H1 (cell line): ENCODE measurements around the gene UBE2E2. TPM values are rescaled to one million over a fixed set of nuclear protein-coding genes. Genes with fewer than 3 reads are reported as not detected.

Experiments
- CTCF ChIA-PET: fragments of 300-600 bp; sonication (Branson Sonifier 250); formaldehyde crosslinking; loops from one replicate; lab custom pipeline; 2021; ENCODE audit not compliant: partially characterized antibody; lab: Charles Lee
- POLR2A ChIA-PET: fragments of 300-600 bp; sonication (Branson Sonifier 250); formaldehyde crosslinking; loops from one replicate; lab custom pipeline; 2021; ENCODE audit warnings: inconsistent platforms; ENCODE audit not compliant: partially characterized antibody; lab: Charles Lee
- DNase-seq, 2 experiments: peaks; one replicate each; pipeline versions ENCODE4 v3.0.0 to v3.0.0-alpha.2; 2010 to 2022; ENCODE audit warnings: low spot score in 2 of 2, low read depth in 1 of 2, mixed read lengths in 1 of 2
- FAIRE-seq: peaks from 2 replicates; lab custom pipeline; 2011; peaks lifted over from hg19 to GRCh38; lab: Jason Lieb, UNC
- H2AFZ ChIP-seq: 2 replicates; pipeline ENCODE4 v1.8.1; 2012; ENCODE audit warnings: low read length, inconsistent platforms
- H2AK5ac ChIP-seq: 2 replicates; pipeline ENCODE4 v1.6.1; 2013; ENCODE audit warnings: low read depth, low read length
- H2BK120ac ChIP-seq: replicated peaks from 2 replicates; pipeline ENCODE3; 2013; ENCODE audit warnings: low read depth, low read length, inconsistent platforms
- H2BK12ac ChIP-seq: 2 replicates; pipeline ENCODE4 v1.6.1; 2013; ENCODE audit warnings: low read depth, low read length
- H2BK15ac ChIP-seq: 2 replicates; pipeline ENCODE4 v1.6.1; 2013; ENCODE audit warnings: low read length
- H2BK20ac ChIP-seq: 2 replicates; pipeline ENCODE4 v1.6.1; 2013; ENCODE audit warnings: low read length
- H2BK5ac ChIP-seq: 2 replicates; pipeline ENCODE4 v1.6.1; 2013; ENCODE audit warnings: low read depth, low read length
- H3K14ac ChIP-seq: 2 replicates; pipeline ENCODE4 v1.6.1; 2013; ENCODE audit warnings: inconsistent platforms; ENCODE audit not compliant: insufficient read length
- H3K18ac ChIP-seq: 2 replicates; pipeline ENCODE4 v1.6.1; 2013; ENCODE audit warnings: low read length; ENCODE audit errors: extremely low read depth
- H3K23ac ChIP-seq: 2 replicates; pipeline ENCODE4 v1.6.1; 2013; ENCODE audit warnings: inconsistent platforms; ENCODE audit not compliant: insufficient read length
- H3K23me2 ChIP-seq: 2 replicates; pipeline ENCODE4 v1.6.1; 2013; ENCODE audit warnings: low read depth, low read length
- H3K27ac ChIP-seq: 2 replicates; pipeline ENCODE4 v1.6.1; 2011; ENCODE audit warnings: low read depth, low read length, inconsistent platforms
- H3K27me3 ChIP-seq, 4 experiments: replicated peaks in 1 of 4; 1 replicate in 1 of 4; 2 replicates in 3 of 4; pipeline versions ENCODE4 v1.6.1 to v1.8.1; 2011 to 2013; ENCODE audit warnings: low read length in 3 of 4, mild to moderate bottlenecking in 3 of 4, inconsistent platforms in 2 of 4, mixed read lengths in 2 of 4, moderate library complexity in 1 of 4; ENCODE audit not compliant: control insufficient read depth in 3 of 4, insufficient read depth in 3 of 4; ENCODE audit errors: extremely low read depth in 1 of 4
- H3K36me3 ChIP-seq, 4 experiments: 2 replicates each; pipeline versions ENCODE4 v1.6.1 to v1.8.1; 2011 to 2013; ENCODE audit warnings: mild to moderate bottlenecking in 4 of 4, low read length in 3 of 4, moderate library complexity in 2 of 4, control low read depth in 1 of 4, inconsistent platforms in 1 of 4; ENCODE audit not compliant: insufficient read depth in 4 of 4, control insufficient read depth in 2 of 4
- H3K4ac ChIP-seq: replicated peaks from 2 replicates; pipeline ENCODE3; 2013; ENCODE audit warnings: low read length, low read depth, mixed read lengths, inconsistent platforms; ENCODE audit not compliant: insufficient read length
- H3K4me1 ChIP-seq, 4 experiments: replicated peaks in 1 of 4; 1 replicate in 1 of 4; 2 replicates in 3 of 4; pipeline versions ENCODE4 v1.6.1 to v1.8.1; 2011 to 2013; ENCODE audit warnings: low read length in 3 of 4, inconsistent platforms in 2 of 4, mixed read lengths in 1 of 4; ENCODE audit not compliant: insufficient read depth in 4 of 4, control insufficient read depth in 3 of 4
- H3K4me2 ChIP-seq, 2 experiments: 2 replicates each; pipeline versions ENCODE4 v1.6.1 to v1.8.1; 2011 to 2013; ENCODE audit warnings: low read depth in 2 of 2, low read length in 2 of 2, control low read depth in 1 of 2, inconsistent platforms in 1 of 2, mild to moderate bottlenecking in 1 of 2; ENCODE audit not compliant: insufficient read depth in 1 of 2
- H3K4me3 ChIP-seq, 4 experiments: fragments of 200-600, 300-600 bp in 1 of 4; sonication (generic), shearing (Covaris generic), sonication (Bioruptor Twin) in 1 of 4; 2 replicates each; pipeline versions ENCODE4 v1.5.1 to v1.8.1; 2011 to 2016; ENCODE audit warnings: low read length in 4 of 4, low read depth in 3 of 4, control low read depth in 2 of 4, inconsistent platforms in 2 of 4, mild to moderate bottlenecking in 2 of 4, mixed read lengths in 1 of 4, moderate library complexity in 1 of 4; ENCODE audit not compliant: insufficient read depth in 2 of 4; ENCODE audit errors: extremely low read depth in 1 of 4
- H3K56ac ChIP-seq: replicated peaks from 2 replicates; pipeline ENCODE3; 2013; ENCODE audit warnings: low read depth, mild to moderate bottlenecking, mixed read lengths, low read length, inconsistent platforms; ENCODE audit not compliant: insufficient read length
- H3K79me1 ChIP-seq: 2 replicates; pipeline ENCODE4 v1.6.1; 2013; ENCODE audit warnings: low read depth, low read length, control low read depth
- H3K79me2 ChIP-seq, 2 experiments: 2 replicates each; pipeline versions ENCODE4 v1.6.1 to v1.8.1; 2012 to 2013; ENCODE audit warnings: low read length in 2 of 2, mild to moderate bottlenecking in 2 of 2, inconsistent platforms in 1 of 2; ENCODE audit not compliant: insufficient read depth in 2 of 2, control insufficient read depth in 1 of 2
- H3K9ac ChIP-seq, 4 experiments: replicated peaks in 1 of 4; 1 replicate in 1 of 4; 2 replicates in 3 of 4; pipeline versions ENCODE4 v1.6.1 to v1.8.1; 2011 to 2013; ENCODE audit warnings: low read depth in 3 of 4, low read length in 3 of 4, control low read depth in 2 of 4, mild to moderate bottlenecking in 2 of 4, moderate library complexity in 2 of 4, inconsistent platforms in 1 of 4; ENCODE audit errors: extremely low read depth in 1 of 4
- H3K9me3 ChIP-seq, 2 experiments: 2 replicates each; pipeline versions ENCODE4 v1.6.1 to v1.8.1; 2012 to 2013; ENCODE audit warnings: mild to moderate bottlenecking in 2 of 2, moderate library complexity in 2 of 2, control low read depth in 1 of 2, inconsistent platforms in 1 of 2, low read depth in 1 of 2, low read length in 1 of 2, mixed read lengths in 1 of 2; ENCODE audit not compliant: insufficient read depth in 2 of 2
- H4K20me1 ChIP-seq, 2 experiments: replicated peaks in 1 of 2; 2 replicates each; pipeline versions ENCODE3 to v1.8.1; 2011 to 2013; ENCODE audit warnings: inconsistent platforms in 2 of 2, low read length in 2 of 2, mild to moderate bottlenecking in 1 of 2; ENCODE audit not compliant: insufficient read depth in 2 of 2, control insufficient read depth in 1 of 2
- H4K5ac ChIP-seq: 2 replicates; pipeline ENCODE4 v1.6.1; 2013; ENCODE audit warnings: low read length, low read depth, mixed read lengths, inconsistent platforms; ENCODE audit not compliant: insufficient read length
- H4K8ac ChIP-seq: 2 replicates; pipeline ENCODE4 v1.8.0; 2013; ENCODE audit warnings: mild to moderate bottlenecking, moderate library complexity, low read length, inconsistent platforms; ENCODE audit not compliant: insufficient read depth; ENCODE audit errors: extremely low read depth
- H4K91ac ChIP-seq: replicated peaks from 2 replicates; pipeline ENCODE3; 2013; ENCODE audit warnings: low read length, mixed read lengths, inconsistent platforms; ENCODE audit not compliant: insufficient read length
- ASH2L ChIP-seq: fragments of 200-600, 300-600 bp; sonication (generic); IDR thresholded peaks from one replicate; pipeline ENCODE4 v1.7.1; 2017; ENCODE audit warnings: low read length
- ATF2 ChIP-seq: IDR thresholded peaks from 2 replicates; pipeline ENCODE4 v1.6.1; 2012; ENCODE audit warnings: low read length, inconsistent platforms
- BCL11A ChIP-seq, 2 experiments: IDR thresholded peaks; one replicate each; pipeline ENCODE4 v1.6.1; 2011; ENCODE audit warnings: low read depth in 2 of 2, low read length in 2 of 2, mild to moderate bottlenecking in 2 of 2
- CBX5 ChIP-seq: fragments of 300-800, 300-1000 bp; sonication (generic); IDR thresholded peaks from 2 replicates; pipeline ENCODE4 v1.7.1; 2016; ENCODE audit warnings: antibody characterized with exemption, low read length, low read depth
- CEBPB ChIP-seq: IDR thresholded peaks from 2 replicates; pipeline ENCODE4 v1.6.1; 2012; ENCODE audit warnings: low read depth, low read length
- CHD2 ChIP-seq: IDR thresholded peaks from 2 replicates; pipeline ENCODE4 v1.6.1; 2012; ENCODE audit warnings: low read length, improper control_type of control experiment
- EP300 ChIP-seq, 2 experiments: IDR thresholded peaks; 1 replicate in 1 of 2; 2 replicates in 1 of 2; pipeline ENCODE4 v1.6.1; 2011 to 2012; ENCODE audit warnings: low read depth in 2 of 2, low read length in 2 of 2, mild to moderate bottlenecking in 2 of 2, borderline replicate concordance in 1 of 2, inconsistent platforms in 1 of 2, moderate library complexity in 1 of 2
- HDAC6 ChIP-seq: IDR thresholded peaks from one replicate; pipeline ENCODE4 v1.7.1; 2012; ENCODE audit warnings: low read depth, mild to moderate bottlenecking, inconsistent platforms, low read length, moderate library complexity
- NANOG ChIP-seq: IDR thresholded peaks from 2 replicates; pipeline ENCODE4 v1.6.1; 2011; ENCODE audit warnings: low read length, low read depth, mild to moderate bottlenecking, inconsistent platforms; ENCODE audit not compliant: insufficient read depth, poor library complexity, severe bottlenecking
- SAP30 ChIP-seq: fragments of 300-600 bp; sonication (generic); IDR thresholded peaks from 2 replicates; pipeline ENCODE4 v1.7.1; 2012; ENCODE audit warnings: low read length, moderate library complexity, mild to moderate bottlenecking, inconsistent platforms; ENCODE audit not compliant: insufficient read depth, insufficient replicate concordance
- SIN3A ChIP-seq, 2 experiments: IDR thresholded peaks in 1 of 2; conservative IDR thresholded peaks in 1 of 2; 2 replicates each; pipeline ENCODE4 v1.6.1; 2011 to 2012; ENCODE audit warnings: low read length in 2 of 2, improper control_type of control experiment in 1 of 2, low read depth in 1 of 2, mild to moderate bottlenecking in 1 of 2
- SP4 ChIP-seq: IDR thresholded peaks from 2 replicates; pipeline ENCODE4 v1.6.1; 2012; ENCODE audit warnings: low read length, inconsistent platforms
- SUZ12 ChIP-seq: fragments of 200-600 bp; sonication (generic); IDR thresholded peaks from 2 replicates; pipeline ENCODE4 v1.6.1; 2012; ENCODE audit warnings: mild to moderate bottlenecking, inconsistent platforms, low read length, moderate library complexity, mixed read lengths
- WGBS, 2 experiments: shearing (Covaris generic) in 1 of 2; methylation state at CpG; one replicate each; pipeline versions ENCODE4 v1.1.6 to v1.1.7; 2013 to 2015; ENCODE audit warnings: low lambda C conversion rate in 2 of 2, mixed read lengths in 2 of 2, inconsistent platforms in 1 of 2, low coverage in 1 of 2, missing lambda C conversion rate in 1 of 2; ENCODE audit not compliant: insufficient replicate concordance in 2 of 2, insufficient coverage in 1 of 2, insufficient read length in 1 of 2; ENCODE audit errors: extremely low coverage in 1 of 2, missing lambda C conversion rate in 1 of 2; 5-methylcytosine and 5-hydroxymethylcytosine counted together
- polyA plus RNA-seq, 7 experiments: library from polyadenylated mRNA; depleted of rRNA in 3 of 7; stranded (reverse) in 5 of 7; unstranded in 2 of 7; fragments of >200 nt in 5 of 7; fragments of 200-250 nt in 2 of 7; gene quantifications; 1 replicate in 5 of 7; 2 replicates in 1 of 7; 4 replicates in 1 of 7; pipeline versions ENCODE4 v1.2.1 to v1.2.3, GENCODE V29; 2011 to 2013; ENCODE audit warnings: missing spikeins in 2 of 7, mixed read lengths in 2 of 7
- total RNA-seq: library from RNA; stranded (reverse); fragmentation: NEBNext Ultra II Directional; extraction: Animal tissue kit (Norgen Biotek cat#: 25700); gene quantifications from 2 replicates; pipeline ENCODE4 v1.2.1, GENCODE V29; 2021

The UBE2E2 gene
- total and polyA plus RNA-seq, 2 of the 8 experiments (the other 6 are each of a cell fraction or from before 2014, with no cell fraction given): 57.6 to 70.6 TPM

- Histone ChIP-seq H4K8ac (no peak overlapping the region), H3K4me3 (no peak overlapping the region), H3K9me3 (no peaks in the 10 kb centered on the region), H4K20me1 (no peaks in the 10 kb centered on the region), H3K4me1 (peaks cover 0 to 4% (median 0%) of the 10 kb centered on the region in 4 experiments; a peak in 1 of 7 replicates), H2AK5ac (no peak overlapping the region), H2BK12ac (no peak overlapping the region), H2BK20ac (no peak overlapping the region), H3K14ac (no peak overlapping the region), H3K79me2 (no peaks in the 10 kb centered on the region), H3K23ac (no peak overlapping the region), H3K36me3 (no peaks in the 10 kb centered on the region), H2AFZ (no peak overlapping the region), H3K9ac (no peak overlapping the region), H3K79me1 (no peaks in the 10 kb centered on the region; the same call in 1 of the 2 replicates), H3K23me2 (no peaks in the 10 kb centered on the region), H4K91ac (no peak overlapping the region), H3K4ac (no peak overlapping the region), H2BK5ac (no peak overlapping the region), H2BK15ac (no peak overlapping the region), H3K27me3 (no peaks in the 10 kb centered on the region), H4K5ac (no peak overlapping the region), H2BK120ac (no peak overlapping the region), H3K27ac (no peak overlapping the region), H3K18ac (no peak overlapping the region), H3K4me2 (no peak overlapping the region), H3K56ac (no peak overlapping the region)
- CTCF ChIA-PET: no interaction called here
- WGBS, 2 experiments: 82% methylated on average over 3 of the region's 3 CpGs; no CpG with 5 or more reads in 1 of the 2 experiments
- no peak for DNase-seq
- POLR2A ChIA-PET: no interaction called here
- no peak for FAIRE-seq
- TF ChIP-seq ASH2L: no peak
- TF ChIP-seq EP300 (IDR thresholded peaks at IDR 0.05; ENCODE audit: borderline replicate concordance in 1 of 2, low read depth in 2 of 2, low read length in 2 of 2): no peak
- no peak for TF ChIP-seq CBX5
- TF ChIP-seq ATF2: no peak
- no peak for TF ChIP-seq SUZ12
- TF ChIP-seq CHD2: no peak
- no peak for TF ChIP-seq SIN3A (conservative IDR thresholded peaks at IDR 0.05 in 1 of 2, IDR thresholded peaks at IDR 0.05 in 1 of 2; ENCODE audit: low read depth in 1 of 2, low read length in 2 of 2)
- TF ChIP-seq SP4: no peak
- no peak for TF ChIP-seq SAP30
- no peak for TF ChIP-seq BCL11A (IDR thresholded peaks at IDR 0.05; ENCODE audit: low read depth in 2 of 2, low read length in 2 of 2)
- TF ChIP-seq NANOG: no peak
- TF ChIP-seq CEBPB: no peak
- TF ChIP-seq HDAC6: no peak
Observed at GRCh38 chr3:23567917-23568316, 364.8 kb downstream of the UBE2E2 start.
